GM12874 (cell line): Measurements from ENCODE around the gene TIMM10.

Experiments used
- TF ChIP-seq, protein P1 (sequence below): IDR thresholded peaks from 2 replicates; pipeline ENCODE4 v1.5.1; 2011; ENCODE audit warnings: low read depth, mild to moderate bottlenecking, control low read depth, low read length, moderate library complexity; ENCODE audit not compliant: insufficient read depth

The TIMM10 gene

DNA sequence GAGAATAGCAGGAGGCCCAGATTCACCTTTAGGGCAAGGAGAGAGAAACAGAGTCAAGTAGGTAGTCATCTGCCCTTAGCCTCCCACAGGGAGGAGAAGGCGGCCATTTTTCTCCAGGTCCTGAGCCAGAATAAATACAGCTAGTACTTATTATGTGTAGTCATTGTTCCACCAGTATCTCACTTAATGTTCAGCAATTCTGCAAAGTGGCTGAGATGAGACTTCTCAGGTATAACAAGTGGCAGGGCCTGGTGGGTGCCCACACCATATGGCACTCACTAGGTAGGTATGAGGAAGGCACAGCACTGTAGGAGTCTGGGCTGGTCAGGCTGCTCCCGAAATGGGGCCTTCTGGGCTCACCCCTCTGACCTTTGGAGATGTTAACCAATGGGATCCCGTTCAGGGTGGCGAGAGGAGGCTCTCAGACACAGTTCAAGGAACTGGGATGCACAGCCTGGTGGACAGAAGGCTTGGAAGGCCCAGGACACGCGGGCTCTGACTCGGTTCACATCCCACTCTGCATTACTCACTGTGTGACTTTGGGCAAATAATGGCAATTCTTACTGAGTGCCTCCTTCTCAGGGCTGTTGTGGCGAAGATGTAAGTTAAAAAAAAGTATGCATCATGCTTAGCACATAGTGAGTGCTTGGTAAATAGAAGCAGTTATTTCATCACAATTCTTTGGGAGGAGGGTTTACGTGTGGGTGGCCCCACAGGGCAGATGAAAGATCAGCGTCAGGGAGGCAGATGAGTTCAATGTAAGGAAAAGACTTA, 45.1 kb downstream of the TIMM10 start:
- TF ChIP-seq, protein P1, sequence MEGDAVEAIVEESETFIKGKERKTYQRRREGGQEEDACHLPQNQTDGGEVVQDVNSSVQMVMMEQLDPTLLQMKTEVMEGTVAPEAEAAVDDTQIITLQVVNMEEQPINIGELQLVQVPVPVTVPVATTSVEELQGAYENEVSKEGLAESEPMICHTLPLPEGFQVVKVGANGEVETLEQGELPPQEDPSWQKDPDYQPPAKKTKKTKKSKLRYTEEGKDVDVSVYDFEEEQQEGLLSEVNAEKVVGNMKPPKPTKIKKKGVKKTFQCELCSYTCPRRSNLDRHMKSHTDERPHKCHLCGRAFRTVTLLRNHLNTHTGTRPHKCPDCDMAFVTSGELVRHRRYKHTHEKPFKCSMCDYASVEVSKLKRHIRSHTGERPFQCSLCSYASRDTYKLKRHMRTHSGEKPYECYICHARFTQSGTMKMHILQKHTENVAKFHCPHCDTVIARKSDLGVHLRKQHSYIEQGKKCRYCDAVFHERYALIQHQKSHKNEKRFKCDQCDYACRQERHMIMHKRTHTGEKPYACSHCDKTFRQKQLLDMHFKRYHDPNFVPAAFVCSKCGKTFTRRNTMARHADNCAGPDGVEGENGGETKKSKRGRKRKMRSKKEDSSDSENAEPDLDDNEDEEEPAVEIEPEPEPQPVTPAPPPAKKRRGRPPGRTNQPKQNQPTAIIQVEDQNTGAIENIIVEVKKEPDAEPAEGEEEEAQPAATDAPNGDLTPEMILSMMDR, result no peak

- TF ChIP-seq, protein P1, result no peak
Observed at GRCh38 chr11:57484141-57484710, 46.3 kb downstream of the TIMM10 start.

- TF ChIP-seq, protein P1, result no peak
Observed at GRCh38 chr11:57483562-57483918, 47.0 kb downstream of the TIMM10 start.

DNA sequence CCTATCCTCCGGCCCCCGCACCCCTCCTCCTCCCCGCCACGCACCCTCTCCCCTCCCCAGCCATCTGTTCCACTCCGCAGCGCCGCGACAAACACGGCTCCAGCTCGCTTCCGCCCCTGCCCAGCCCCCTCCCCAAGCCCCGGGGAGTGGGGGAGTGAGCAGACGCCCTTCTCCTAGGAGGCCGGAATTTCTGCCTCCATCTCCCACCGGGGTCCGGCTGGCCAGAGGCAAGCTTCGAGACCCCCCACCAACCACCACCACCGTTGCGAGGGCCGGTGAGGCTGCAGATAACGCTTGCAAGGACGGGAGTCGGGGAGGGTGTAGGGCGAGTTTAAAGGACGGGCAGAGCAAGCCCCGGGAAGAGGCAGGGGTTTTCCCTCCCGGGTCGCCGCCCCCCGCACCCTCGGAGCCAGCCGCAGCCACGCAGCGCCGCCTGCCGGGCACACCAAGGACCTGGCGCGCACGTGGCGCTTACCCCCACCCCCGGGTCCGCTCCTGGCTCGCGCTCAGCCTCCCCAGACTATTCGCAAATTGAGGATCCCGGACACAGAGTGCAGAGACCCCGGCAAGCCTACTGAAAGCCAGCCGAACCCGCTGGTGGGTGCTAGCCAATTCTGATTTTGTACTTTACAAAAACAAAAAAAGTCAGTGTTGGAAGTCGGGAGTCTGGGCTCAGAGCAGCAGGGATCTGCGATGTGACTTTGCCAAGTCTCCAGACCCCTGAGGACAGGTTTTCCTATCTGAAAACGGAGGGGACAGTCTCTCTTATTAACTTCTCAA, 47.6 kb downstream of the TIMM10 start:
- TF ChIP-seq, protein P1, result peak; percentile 95

GRCh38 chr11:57481915-57482781, 48.4 kb downstream of the TIMM10 start:
- TF ChIP-seq, protein P1, result no peak

GRCh38 chr11:57481315-57481714, 49.2 kb downstream of the TIMM10 start:
- TF ChIP-seq, protein P1, result no peak
